Epithelial cell of proximal tubule (primary cell): ENCODE measurements around the gene CDKN2B. TPM values are rescaled to one million over a fixed set of nuclear protein-coding genes. Genes with fewer than 3 reads are reported as not detected.

Experiments
- DNase-seq: peaks from one replicate; pipeline ENCODE4 v3.0.0-alpha.2; 2011; ENCODE audit warnings: low read depth
- H3K4me3 ChIP-seq: 2 replicates; pipeline ENCODE4 v1.5.1; 2011; ENCODE audit warnings: low read depth, mild to moderate bottlenecking, low read length
- CTCF ChIP-seq: conservative IDR thresholded peaks from 2 replicates; pipeline ENCODE4 v1.5.1; 2012; ENCODE audit warnings: low read depth, mild to moderate bottlenecking, low read length
- total RNA-seq: library from RNA; depleted of rRNA; stranded (reverse); fragments of >200 nt; gene quantifications from 2 replicates; pipeline ENCODE4 v1.2.3, GENCODE V29; 2015

Gene CDKN2B
- total RNA-seq, 1 donor from 2014 or later: 25.9 TPM

- H3K4me3 ChIP-seq: no peak overlapping the region
- TF ChIP-seq CTCF: no peak
- no peak for DNase-seq
Measured at GRCh38 chr9:22036866-22037626, 27.9 kb upstream of the CDKN2B start.

GRCh38 chr9:22035591-22036011 lies 26.5 kb upstream of the CDKN2B start:
- no peak overlapping the region for H3K4me3 ChIP-seq
- DNase-seq: no peak
- no peak for TF ChIP-seq CTCF

- no peak for TF ChIP-seq CTCF
- DNase-seq: no peak
- H3K4me3 ChIP-seq: no peak overlapping the region
Measured at GRCh38 chr9:22033012-22033630, 24.0 kb upstream of the CDKN2B start.

GRCh38 chr9:22031655-22032411 lies 22.7 kb upstream of the CDKN2B start:
- DNase-seq: no peak
- TF ChIP-seq CTCF: no peak
- no peak overlapping the region for H3K4me3 ChIP-seq

GRCh38 chr9:22030101-22030598 lies 21.0 kb upstream of the CDKN2B start:
- TF ChIP-seq CTCF: no peak
- H3K4me3 ChIP-seq: no peak overlapping the region
- DNase-seq: no peak

GRCh38 chr9:22029231-22029630 lies 20.1 kb upstream of the CDKN2B start:
- DNase-seq: no peak
- H3K4me3 ChIP-seq: no peak overlapping the region
- TF ChIP-seq CTCF: no peak
